Cortex of kidney (tissue), 1 donor: Measurements from ENCODE around the gene TRIM25.

ENCODE experiments used
- DNase-seq: peaks from one replicate; lab custom pipeline; 2025; lab: John Stamatoyannopoulos, UW

TRIM25 gene

GRCh38 chr17:56896217-56896967 lies 17.5 kb downstream of the TRIM25 start:
- DNase-seq: no peak

GRCh38 chr17:56894859-56895455 lies 18.9 kb downstream of the TRIM25 start:
- no peak for DNase-seq

GRCh38 chr17:56893503-56893902 lies 20.3 kb downstream of the TRIM25 start:
- DNase-seq: no peak

GRCh38 chr17:56892333-56892732 lies 21.5 kb downstream of the TRIM25 start:
- no peak for DNase-seq

- DNase-seq: no peak
These were observed 22.1 kb downstream of the TRIM25 start for GRCh38 chr17:56891751-56892150.

GRCh38 chr17:56890906-56891674 lies 22.8 kb downstream of the TRIM25 start:
- DNase-seq: no peak

GRCh38 chr17:56890390-56890789 lies 23.5 kb downstream of the TRIM25 start:
- DNase-seq: no peak

GRCh38 chr17:56887552-56888467 lies 26.0 kb downstream of the TRIM25 start:
- no peak for DNase-seq

GRCh38 chr17:56887105-56887504 lies 26.7 kb downstream of the TRIM25 start:
- DNase-seq: no peak

GRCh38 chr17:56886288-56886731 lies 27.5 kb downstream of the TRIM25 start:
- DNase-seq: no peak

GRCh38 chr17:56885312-56885657 lies 28.6 kb downstream of the TRIM25 start:
- no peak for DNase-seq

GRCh38 chr17:56884483-56885311 lies 29.2 kb downstream of the TRIM25 start:
- DNase-seq: no peak

- DNase-seq: no peak
These were observed 30.2 kb downstream of the TRIM25 start for GRCh38 chr17:56883616-56884015.

- no peak for DNase-seq
These were observed 32.1 kb downstream of the TRIM25 start for GRCh38 chr17:56881685-56882295.

- DNase-seq: no peak
These were observed 33.3 kb downstream of the TRIM25 start for GRCh38 chr17:56880571-56880970.

GRCh38 chr17:56880133-56880532 lies 33.7 kb downstream of the TRIM25 start:
- DNase-seq: no peak

GRCh38 chr17:56879280-56879679 lies 34.6 kb downstream of the TRIM25 start:
- no peak for DNase-seq

- no peak for DNase-seq
These were observed 37.1 kb downstream of the TRIM25 start for GRCh38 chr17:56876766-56877179.

- DNase-seq: no peak
These were observed 43.7 kb downstream of the TRIM25 start for GRCh38 chr17:56870081-56870651.

GRCh38 chr17:56868716-56869115 lies 45.1 kb downstream of the TRIM25 start:
- DNase-seq: no peak
